Astrocyte of the hippocampus (primary cell): ENCODE data around the gene COPZ1.
"Not testable (repeated sequence)": the region's sequence is repeated elsewhere in the genome, so short reads cannot be mapped to it uniquely, and the experiment has no call there.

ENCODE experiments used
- DNase-seq: peaks from one replicate; pipeline ENCODE4 v3.0.0; 2011; ENCODE audit warnings: low read depth, low spot score

The COPZ1 gene

DNA sequence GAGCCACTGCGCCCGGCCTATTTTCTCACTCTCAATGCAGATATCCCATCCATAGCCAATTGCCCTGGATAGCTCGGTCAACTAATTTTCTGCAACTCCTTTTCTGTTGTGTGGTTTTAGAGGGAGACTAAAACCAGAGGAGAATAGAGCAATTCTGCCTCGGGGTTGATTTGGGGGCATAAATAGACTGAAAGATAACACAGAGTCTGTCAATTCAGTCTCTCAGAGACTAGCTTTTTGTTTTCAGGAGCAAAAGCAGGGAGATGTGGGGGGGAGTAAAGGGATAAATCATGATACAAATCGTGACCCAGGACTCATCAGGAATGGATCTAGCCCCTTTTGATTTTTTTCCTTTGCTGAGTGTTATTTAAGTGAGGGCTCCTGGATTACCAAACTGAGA is 6.5 kb downstream of the COPZ1 start:
- no peak for DNase-seq

DNA sequence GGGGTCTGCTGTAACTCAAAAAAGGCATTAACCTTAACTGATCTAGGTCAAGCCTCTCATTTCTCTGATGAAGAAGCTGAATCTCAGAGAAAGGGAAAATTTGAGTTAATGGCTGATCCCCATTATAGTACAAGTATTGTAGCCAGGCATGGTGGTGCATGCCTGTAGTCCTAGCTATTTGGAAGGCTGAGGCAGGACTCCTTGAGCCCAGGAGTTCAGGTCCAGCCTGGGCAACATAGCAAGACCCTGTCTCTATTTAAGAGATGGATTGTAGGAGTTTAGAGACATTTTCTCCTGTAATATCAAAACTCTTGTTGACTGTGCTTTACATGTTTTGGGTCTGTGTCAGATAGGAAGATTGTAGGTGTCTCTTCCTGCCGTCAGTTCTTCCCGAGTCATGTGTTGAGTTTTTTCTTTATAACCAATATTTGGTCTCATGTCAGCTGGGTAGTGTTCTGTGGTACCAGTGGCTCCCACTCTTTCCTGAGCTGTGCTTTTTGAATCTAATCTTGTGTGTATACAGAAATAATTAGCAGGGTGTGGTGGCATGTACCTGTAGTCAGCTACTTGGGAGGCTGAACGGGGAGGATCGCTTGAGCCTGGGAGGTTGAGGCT is 8.6 kb downstream of the COPZ1 start:
- no peak for DNase-seq

DNA sequence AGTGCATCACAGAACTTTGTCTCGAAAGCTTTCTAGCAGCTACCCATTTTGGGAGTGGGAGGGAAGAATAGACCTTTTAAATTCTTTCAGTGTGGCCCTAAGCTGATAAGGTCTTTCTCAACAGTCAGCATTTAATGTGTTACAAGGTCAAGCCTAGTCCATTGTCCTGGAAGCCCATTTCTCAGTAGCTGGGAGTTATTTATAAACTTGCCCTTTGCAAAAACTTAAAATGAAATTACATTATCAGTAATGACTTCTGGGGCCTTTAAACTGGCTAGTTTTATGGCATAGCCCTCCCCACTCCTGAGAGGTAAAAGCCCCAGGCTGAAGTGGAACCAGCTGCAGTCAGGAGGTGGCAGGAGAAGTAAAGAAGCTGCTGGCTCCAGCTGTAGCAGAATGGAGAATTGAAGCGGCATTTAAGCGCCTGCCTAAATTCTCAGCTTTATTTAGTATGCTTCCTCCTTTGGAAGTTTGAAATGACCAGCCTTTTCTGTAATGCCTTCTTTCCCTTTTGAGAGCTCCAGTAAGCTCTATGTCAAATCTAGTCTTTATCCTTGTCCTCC is 12.4 kb downstream of the COPZ1 start:
- DNase-seq: peak; percentile 14

DNA sequence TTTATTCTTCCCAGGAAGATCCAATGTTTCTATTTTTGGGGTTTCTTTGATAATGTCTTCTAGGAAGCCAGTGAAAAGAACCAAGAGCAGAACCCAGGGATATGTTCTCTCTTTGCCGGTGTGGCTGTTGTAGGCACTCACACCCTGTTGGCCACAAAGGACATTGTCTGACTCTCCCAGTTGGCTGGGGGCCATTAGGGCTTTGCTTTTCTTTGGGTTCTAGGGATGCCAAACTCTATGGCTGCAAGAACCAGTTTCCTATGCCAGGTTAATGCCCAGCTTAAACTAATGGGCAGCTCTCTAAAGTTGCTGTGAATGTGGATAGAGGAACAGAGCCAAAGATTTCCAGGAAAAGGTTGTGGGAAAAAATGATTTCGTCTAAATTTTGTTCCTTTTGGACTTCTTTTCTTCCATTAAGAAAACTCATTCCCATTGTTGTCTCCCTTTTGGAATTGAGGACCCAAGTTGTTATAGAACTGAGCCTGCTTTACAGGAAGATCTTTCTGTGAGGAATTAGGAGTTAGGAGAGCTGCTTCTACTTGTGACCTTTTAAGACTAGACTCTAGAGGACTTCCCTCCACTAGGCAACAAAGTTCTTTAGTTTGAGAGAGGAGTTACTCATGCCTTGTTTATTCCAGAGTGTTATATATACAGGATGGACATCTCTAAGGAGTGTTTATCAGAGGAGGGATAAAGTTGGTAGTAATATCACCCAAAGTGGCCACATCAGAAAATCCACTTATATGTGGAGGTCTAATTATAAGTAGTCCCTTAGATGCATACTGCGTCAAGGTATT is 13.1 kb downstream of the COPZ1 start:
- DNase-seq: peak; percentile 44

DNA sequence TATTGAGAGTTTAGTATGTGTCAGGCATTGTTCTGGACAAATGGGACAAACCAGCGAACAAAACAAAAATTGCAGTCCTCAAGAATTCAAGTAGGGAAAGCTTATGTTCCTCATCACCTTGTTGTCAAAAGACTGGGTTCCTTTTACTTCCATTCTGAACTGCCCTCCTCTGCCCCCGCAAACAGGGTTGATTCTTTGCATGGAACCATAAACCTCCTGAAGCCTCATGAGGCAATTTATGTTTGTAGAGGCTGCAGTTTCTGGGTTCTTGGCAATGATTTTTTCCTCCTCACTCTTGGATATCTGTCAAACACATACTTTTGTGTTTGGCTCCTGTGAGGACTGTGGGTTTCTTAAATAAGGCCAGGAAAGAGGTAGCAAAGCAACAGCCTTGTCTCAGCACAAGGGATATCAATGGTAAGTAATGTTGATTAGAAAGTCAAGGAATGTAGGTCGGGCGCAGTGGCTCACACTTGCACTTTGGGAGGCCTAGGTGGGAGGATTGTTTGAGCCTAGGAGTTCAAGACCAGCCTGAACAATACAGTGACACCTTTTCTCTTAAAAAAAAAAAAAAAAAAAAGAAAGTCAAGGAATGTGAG is 13.9 kb downstream of the COPZ1 start:
- peak; percentile 77 for DNase-seq

DNA sequence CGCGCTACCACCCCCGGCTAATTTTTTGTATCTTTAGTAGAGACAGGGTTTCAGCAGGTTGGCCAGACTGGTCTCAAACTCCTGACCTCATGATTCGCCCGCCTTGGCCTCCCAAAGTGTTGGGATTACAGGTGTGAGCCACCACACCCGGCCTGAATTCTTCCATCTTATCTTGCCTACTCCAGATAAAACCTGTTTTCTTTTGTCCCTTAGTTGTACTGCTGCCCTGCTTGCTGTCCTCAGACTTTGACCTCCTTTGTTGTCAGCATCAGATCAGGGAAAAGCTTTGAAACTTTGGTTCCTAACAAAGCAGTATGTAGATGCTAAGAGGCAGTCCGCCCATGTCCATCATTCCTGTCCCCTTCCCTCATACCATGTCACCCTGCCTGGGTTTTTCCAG is 15.9 kb downstream of the COPZ1 start:
- DNase-seq: no peak

DNA sequence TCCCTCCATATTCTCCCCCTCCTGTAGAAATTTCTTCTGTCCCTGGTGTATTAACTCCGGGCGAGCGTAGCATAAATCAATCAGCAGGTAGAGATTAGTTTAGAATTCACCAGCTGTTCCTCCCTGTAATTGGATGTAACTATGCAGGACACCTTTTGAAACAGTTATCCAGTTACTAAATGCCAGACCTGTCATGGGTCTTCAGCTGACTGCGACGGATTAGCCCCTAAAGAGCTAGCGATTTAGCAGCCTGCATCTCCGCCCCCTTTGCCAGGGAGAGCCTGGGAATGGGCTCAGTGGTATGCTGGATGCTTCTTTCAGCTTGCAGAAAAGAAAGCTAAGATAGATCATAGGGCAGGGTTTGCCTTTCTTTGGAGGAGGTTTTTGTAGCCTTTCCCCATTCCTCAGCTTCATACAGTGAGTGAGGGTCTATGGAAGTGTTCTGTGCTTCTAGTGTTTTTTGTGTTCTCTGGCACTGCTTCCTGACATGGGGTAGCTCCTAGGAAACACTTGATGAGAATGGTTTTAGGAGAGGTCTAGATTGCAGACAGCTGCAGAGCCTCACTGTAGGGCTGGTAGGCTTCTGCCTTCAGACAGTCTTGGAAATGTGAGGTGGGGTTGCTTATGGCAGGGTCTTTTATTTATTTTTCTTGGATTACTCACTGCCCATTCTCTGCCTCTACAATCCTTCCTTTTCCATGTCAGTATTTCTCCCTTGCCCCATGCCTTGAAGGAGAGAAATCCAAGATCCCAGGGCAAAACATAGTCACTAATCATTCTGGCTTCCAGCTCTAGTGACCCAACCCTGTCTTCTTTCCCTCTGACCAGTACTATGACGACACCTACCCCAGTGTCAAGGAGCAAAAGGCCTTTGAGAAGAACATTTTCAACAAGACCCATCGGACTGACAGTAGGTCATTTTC is 16.7 kb downstream of the COPZ1 start:
- DNase-seq: no peak

DNA sequence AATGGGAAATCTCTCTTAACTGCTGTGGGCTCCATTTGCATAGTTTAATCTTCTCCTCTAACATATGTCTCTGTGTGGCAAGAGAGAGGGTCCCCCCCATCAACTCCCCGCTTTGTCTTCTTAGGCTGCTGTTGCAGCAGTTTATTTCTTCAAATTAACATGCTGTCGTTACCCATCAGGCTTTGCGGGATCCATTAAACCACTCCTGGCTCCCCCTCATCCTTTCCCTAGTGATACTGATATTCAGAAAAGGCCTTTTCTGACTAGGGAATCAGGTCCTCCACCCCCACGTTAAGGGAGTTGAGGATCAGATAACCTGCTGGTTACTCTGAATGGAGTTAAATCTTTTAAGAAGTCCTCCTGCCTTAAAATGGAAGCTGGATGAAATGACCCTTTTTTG is 24.1 kb downstream of the COPZ1 start:
- no peak for DNase-seq

DNA sequence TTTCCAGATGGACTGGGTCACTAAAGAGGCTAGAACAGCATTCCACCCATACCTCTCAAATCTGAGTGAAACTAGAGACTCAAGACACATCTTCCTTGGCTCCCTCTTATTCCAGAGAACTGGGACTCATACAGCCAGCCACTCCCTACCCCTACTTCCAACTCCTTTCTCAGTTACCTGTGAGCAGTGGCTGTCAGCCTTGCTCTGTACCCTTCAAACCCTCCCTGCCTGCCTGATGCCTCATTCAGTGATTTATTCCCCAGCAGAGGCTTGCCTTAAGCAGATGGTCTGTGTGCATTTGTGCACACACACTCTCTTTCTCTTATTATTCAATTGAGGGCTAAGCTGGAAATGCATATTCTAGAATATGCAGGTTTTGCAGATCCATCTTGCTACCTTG is 24.7 kb downstream of the COPZ1 start:
- DNase-seq: no peak

DNA sequence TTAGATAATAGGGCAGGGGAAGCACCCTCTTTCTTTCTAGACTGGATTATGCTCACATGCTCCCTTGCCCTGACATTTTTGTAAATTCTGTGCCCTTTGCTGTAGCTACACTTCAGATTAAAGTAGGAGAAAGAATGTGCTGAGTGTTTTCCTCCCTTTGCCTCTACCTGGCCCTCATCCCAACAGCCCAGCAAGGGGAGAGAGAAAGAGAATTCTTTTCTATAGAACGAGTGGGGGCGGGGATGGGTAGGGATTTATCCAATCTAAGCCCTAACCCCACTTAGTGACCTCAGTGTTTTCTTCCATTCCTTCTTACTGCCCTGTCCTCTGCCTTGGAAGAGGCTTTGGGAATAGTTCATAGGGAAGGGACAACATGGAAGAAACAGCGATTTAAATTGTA is 25.8 kb downstream of the COPZ1 start:
- peak; percentile 52 for DNase-seq

DNA sequence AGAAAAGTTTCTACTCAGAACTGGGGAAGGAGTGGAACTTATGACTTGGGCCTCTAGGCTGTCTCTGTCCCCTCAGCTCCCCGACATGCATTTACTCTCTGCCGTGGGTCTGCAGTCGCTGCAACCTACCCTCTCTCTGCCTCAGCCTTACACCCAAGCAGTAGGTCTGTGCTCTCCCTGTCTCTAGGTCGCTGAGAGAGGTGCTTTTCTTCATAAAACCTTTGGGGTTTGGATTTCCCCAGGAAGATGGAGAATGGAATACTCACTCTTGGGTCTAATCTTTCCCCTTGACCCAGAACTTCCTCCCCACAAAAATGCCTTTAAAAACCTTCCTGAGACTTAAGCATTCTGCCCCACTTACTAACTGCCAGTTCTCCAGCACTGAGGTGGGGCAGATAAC is 26.4 kb downstream of the COPZ1 start:
- no peak for DNase-seq

DNA sequence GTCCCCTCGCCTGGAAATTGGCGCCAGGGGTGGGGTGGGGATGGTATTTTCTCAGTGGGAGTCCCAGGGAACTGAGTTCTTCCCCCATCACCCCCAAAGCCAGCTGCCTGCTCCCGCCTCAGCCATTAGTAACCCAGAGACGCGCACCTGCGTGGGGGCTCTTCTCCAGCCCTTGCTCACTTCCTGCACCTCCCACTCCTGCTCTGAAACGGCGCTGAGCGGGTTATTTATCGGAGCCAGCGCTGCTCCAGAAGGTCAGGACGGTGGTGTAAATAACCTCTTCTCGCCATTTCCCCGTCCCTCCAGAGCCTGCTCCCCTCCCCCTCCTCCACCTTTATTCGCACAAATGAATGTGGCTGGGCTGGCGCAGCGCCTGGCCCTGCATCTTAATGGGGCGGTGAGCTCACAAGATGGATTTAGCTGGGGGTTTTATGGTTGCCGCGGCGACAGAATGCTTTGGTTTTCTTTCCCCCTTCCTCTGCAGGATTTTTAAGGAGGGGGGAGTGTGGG is 27.1 kb downstream of the COPZ1 start:
- peak; percentile 96 for DNase-seq

DNA sequence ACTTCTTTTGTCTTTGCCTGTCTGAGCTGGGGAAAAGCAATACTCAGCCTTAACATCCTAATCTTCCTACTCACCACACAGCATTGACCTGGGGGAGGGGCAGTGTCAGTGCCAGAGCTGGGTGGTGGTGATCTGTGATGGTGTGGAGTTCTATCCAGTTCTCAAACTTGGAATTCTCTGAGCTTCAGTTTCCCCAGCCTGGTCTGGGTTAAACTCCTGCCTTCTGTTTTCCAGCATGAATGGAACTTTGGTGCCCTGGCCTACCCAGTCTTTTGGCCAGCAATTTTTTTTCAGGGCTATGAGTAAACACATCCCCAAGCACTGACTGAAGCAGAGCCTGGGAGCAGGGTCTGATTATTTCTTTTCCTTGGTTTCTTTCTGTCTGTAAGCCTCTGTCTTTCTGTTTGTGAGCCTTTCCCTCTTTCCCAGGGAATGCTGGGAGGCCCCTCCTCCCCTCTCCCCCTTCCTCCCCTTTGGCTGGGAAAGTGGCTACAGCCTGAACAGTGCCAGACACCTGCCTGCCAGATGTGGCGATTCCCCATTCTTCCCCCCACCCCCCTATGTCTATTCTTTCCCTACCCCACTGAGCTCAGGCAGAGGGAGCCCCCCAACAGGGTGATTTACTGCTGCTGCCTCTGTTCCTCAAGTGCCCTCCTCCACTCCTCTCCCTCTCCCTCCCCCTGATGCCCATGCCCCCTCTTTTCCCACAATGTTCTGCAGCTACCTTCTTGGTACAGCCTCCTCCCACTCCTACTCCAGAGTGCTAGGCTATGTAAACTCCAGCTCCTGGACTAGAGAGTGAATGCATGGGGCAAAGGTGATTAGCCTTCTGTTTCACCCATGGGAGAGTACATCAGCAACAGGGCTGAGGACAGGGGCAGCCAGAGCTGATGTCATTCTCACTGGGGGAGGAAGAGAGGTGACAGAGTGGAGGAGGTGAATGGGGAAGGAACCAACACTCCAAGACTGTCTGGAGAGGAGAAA is 28.3 kb downstream of the COPZ1 start:
- DNase-seq: peak; percentile 45

DNA sequence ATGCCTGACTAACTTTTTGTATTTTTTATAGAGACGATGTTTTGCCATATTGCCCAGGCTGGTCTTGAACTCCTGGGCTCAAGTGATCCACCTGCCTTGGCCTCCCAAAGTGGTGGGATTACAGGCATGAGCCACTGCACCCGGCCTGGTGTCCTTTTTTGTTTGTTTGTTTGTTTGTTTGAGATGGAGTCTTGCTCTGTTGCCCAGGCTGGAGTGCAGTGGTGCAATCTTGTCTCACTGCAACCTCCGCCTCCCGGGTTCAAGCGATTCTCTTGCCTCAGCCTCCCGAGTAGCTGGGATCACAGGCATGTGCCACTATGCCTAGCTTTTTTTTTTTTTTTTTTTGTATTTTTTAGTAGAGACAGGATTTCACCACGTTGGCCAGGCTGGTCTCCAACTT is 29.3 kb downstream of the COPZ1 start:
- DNase-seq: not testable (repeated sequence)

DNA sequence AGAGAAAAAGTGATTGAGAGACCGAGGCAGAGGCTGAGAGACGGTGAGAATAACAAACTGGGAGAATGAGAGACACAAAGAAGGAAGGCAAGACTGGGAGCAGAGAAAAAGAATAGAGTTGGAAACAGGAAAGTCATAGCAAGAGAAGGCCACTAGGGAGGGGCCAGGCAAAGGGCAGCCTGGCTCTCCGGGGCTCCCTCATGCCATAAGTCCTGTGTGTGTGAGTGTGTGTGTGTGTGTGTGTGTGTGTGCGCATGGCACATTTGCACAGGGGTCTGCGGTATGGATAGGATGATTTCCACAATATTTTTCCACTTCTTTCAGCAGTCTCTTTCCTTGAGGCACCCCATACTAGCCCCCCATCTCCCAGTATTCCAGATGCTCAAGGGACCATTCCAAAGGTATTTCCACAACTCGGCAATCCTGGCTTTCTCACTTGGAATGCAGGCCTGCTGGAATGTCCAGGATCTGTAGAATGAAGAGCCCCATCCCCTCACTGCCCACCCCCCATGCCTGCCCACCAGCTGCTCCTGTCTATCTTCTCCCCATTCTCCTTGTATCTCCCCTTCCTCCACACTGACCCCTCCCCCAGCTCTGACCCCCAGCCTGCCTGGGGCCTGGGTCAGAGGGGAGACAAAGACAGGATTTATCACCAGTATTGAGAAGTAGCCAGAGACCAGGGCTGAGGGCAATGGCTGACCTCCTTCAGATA is 30.3 kb downstream of the COPZ1 start:
- no peak for DNase-seq

DNA sequence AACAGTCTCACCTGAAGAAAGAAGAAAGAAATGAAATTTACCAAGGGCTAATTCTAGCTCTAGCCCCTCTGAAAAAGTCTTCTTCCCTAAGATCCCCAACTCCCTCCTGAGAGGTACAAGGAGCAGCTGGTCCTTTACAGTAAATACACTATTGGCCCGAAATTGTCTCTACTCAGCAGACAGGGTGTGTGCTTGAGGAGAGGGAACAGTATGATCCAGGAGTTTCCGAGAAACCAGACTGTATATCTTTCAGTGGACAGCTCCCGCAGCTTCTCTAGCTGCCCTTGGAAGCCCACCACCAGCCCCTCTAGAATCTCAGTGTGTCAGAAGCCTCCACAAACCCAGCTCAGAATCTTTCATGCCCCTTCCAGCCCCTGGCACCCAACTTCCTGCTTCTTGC is 31.3 kb downstream of the COPZ1 start:
- no peak for DNase-seq

DNA sequence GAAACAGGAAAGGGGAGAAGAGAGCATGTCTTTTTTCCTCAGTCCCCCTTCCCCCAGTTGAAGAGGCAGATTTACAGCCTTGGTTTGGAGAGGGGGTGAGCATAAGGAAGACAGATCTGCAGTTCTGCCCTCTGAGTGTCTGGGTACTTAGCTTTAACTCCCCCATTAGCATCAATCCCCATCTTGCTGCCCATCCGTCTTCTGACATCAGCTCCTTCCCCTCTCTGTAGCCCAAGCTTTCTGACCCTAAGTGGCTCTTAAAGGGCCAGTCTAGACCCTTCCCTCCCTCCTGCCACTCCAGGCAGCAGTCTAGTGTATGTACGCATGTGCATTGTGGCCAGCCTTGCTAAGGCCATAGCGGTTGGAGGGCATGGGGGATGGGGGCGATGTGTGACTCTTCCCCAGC is 32.0 kb downstream of the COPZ1 start:
- no peak for DNase-seq

DNA sequence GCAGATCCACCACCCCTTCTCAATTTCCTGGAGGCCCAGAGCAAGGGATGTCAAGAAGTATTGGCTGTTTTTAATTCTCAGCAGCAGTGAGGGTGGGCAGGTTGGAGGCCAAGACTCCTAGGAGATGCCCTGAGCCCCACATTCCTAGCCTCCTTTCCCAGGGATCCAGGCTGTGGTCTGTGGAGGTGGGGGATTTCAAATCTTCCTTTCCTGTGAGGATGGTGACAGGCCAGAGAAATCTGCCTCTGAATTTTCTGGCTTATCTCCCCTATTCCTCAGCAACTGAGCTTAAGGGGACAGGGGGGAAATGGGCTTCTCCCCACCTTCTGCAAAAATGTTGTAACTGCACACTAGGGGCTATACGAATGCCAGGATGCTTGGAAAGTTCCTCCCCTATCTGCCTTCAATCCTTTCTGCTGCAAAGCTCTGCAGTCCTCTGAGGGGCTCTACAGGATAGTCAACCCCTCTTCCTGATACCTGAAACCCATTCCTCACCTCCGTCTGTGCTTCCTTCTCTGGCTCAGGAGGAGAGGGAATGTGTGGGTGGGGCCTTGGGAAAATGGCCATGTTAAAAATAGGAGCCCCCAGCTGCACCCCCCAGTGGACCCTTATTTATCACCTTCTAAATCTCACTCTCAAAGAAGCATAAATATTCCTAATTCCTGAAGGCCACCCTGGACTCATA is 32.7 kb downstream of the COPZ1 start:
- DNase-seq: no peak
